BLaER1 treated with 17β-estradiol and CSF1 and Interleukin-3, amounts not matched to agents 10 nM and 100 nM (cell line): ENCODE data around the gene FGF21.

Experiments used
- H3K27ac ChIP-seq, 11 experiments: shearing (Covaris generic); formaldehyde crosslinking; 2 replicates each; pipeline ENCODE4 v1.8.1; 2022
- H3K27me3 ChIP-seq, 11 experiments: shearing (Covaris generic); formaldehyde crosslinking; 2 replicates each; pipeline ENCODE4 v1.8.1; 2022
- H3K36me3 ChIP-seq, 11 experiments: shearing (Covaris generic); formaldehyde crosslinking; 2 replicates each; pipeline ENCODE4 v1.8.1; 2022
- H3K4me1 ChIP-seq, 10 experiments: shearing (Covaris generic); formaldehyde crosslinking; 2 replicates each; pipeline ENCODE4 v1.8.1; 2022
- H3K4me2 ChIP-seq, 11 experiments: shearing (Covaris generic); formaldehyde crosslinking; 2 replicates each; pipeline ENCODE4 v1.8.1; 2022
- H3K4me3 ChIP-seq, 10 experiments: shearing (Covaris generic); formaldehyde crosslinking; 2 replicates each; pipeline ENCODE4 v1.8.1; 2022
- H3K9ac ChIP-seq, 11 experiments: shearing (Covaris generic); formaldehyde crosslinking; 2 replicates each; pipeline ENCODE4 v1.8.1; 2022
- H3K9me3 ChIP-seq, 11 experiments: shearing (Covaris generic); formaldehyde crosslinking; replicated peaks in 1 of 11; 2 replicates each; pipeline ENCODE4 v1.8.1; 2022
- H4K20me1 ChIP-seq, 11 experiments: shearing (Covaris generic); formaldehyde crosslinking; 2 replicates each; pipeline ENCODE4 v1.8.1; 2022
- Cebpa-rat ChIP-seq, 11 experiments: shearing (Covaris generic); IDR thresholded peaks; 2 replicates each; pipeline ENCODE4 v1.8.1; 2022

The FGF21 gene

DNA sequence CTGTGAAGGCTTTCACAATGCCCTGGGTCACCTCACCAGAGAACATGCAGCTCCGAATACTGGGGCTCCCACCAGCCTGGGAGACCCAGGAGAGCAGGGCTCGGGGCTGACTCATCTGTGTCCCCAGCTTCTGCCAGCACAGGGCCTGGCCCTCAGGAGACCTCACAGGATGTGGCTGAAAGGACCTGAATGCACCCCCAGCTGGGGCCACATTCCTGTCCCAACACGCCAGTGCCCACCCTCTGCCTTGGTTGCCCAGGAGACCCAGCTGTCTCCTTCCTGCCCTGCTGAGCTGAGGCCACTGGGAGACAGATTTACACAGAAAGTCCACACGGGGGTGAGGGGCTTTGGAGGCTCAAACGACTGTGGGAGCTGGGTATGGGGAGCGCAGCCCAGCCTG is 43.6 kb downstream of the FGF21 start:
- no peak for TF ChIP-seq Cebpa-rat (IDR thresholded peaks at IDR 0.05)
- H3K9me3 ChIP-seq, result no peaks in the 10 kb centered on the region
- H3K27ac ChIP-seq, result peak overlapping the region in 10 of 11 experiments; percentile 57 to 86 (median 78); a peak in 19 of 22 replicates

DNA sequence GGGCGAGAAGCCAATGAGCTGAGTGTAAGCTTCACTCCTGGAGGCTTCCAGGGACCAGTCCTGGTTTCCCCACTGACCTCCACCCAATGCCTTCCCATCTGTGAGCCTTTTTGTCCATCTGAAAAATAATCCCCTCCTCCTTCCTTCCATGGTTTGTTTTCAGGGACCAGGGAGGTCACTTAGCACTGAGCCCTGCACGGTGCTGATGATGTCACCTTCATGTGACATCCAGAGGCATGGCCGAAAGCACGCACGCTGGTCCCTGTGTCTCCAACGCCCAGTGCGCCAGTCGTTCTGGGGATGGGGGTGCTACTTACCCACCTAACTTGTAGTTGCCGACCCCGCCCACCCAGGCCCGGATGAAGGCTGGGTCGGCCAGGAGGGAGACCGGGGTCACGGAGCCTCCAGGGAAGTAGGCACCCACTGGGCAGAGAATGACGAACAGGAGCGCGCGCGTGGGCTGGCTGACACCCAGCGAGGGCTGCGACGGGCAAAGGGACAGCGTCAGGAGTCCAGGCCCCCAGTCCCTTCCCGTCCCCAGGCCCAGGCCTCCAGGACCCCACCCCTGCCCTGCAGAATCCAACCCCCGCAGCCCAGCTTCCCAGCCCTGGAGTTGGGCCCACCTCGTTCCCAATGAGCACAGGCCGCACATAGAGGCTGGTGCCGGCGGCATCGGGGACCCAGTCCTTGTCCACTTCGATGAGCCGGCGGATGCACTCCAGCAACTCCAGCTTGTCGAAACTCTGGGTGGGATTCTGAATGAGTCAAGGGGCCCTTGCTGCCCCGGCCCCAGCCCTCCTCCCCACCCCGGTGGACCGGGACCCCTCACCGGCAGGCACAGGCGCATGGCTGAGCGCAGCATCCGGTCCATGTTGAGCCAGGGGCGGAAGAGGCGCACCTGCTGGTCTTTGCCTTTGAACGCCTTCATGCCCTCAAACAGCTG is 44.3 kb downstream of the FGF21 start:
- peaks cover 0 to 2% (median 0%) of the 10 kb centered on the region in 11 experiments; a peak in 2 of 22 replicates for H4K20me1 ChIP-seq
- H3K27ac ChIP-seq, result peak overlapping the region in 10 of 11 experiments; percentile 57 to 86 (median 78); a peak in 19 of 22 replicates
- peaks cover 0 to 13% (median 0%) of the 10 kb centered on the region in 11 experiments; a peak in 3 of 22 replicates for H3K36me3 ChIP-seq
- peak overlapping the region; percentile 65 to 96 (median 90) for H3K4me2 ChIP-seq
- H3K9ac ChIP-seq, result peak overlapping the region; percentile 39 to 81 (median 71); a peak in 20 of 22 replicates
- H3K4me3 ChIP-seq, result peak overlapping the region in 7 of 10 experiments; percentile 18 to 37 (median 25); a peak in 7 of 20 replicates
- H3K4me1 ChIP-seq, result peaks cover 27 to 59% (median 56%) of the 10 kb centered on the region in 10 experiments
- no peak for TF ChIP-seq Cebpa-rat (IDR thresholded peaks at IDR 0.05)
- H3K9me3 ChIP-seq, result no peaks in the 10 kb centered on the region
- no peaks in the 10 kb centered on the region for H3K27me3 ChIP-seq

More for the DNA sequence above, 43.6 kb downstream of the FGF21 start:
- no peaks in the 10 kb centered on the region; a peak in 1 of 22 replicates for H4K20me1 ChIP-seq
- no peaks in the 10 kb centered on the region for H3K27me3 ChIP-seq
- H3K36me3 ChIP-seq, result peaks cover 0 to 11% (median 0%) of the 10 kb centered on the region in 11 experiments; a peak in 2 of 22 replicates
- H3K4me3 ChIP-seq, result peak overlapping the region in 7 of 10 experiments; percentile 18 to 37 (median 25); a peak in 8 of 20 replicates
- H3K4me2 ChIP-seq, result peak overlapping the region; percentile 65 to 96 (median 90)
- H3K9ac ChIP-seq, result peak overlapping the region; percentile 39 to 81 (median 71); a peak in 20 of 22 replicates
- peaks cover 30 to 60% (median 57%) of the 10 kb centered on the region in 10 experiments for H3K4me1 ChIP-seq

DNA sequence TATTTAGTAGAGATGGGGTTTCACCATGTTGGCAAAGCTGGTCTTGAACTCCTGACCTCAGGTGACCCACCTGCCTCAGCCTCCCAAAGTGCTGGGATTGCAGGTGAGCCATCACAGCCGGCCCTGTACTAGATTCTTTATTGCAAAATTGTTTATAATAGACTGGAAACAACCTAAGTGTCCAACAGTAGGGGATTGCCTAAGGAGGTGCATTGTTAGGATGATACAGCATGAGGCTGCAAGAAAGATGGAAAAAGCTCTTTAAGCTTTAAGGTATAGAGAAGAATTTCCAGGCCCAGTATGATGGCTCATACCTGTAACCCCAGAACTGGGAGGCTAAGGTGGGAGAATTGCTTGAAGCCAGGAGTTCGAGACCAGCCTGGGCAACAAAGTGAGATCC is 47.3 kb downstream of the FGF21 start:
- H3K27ac ChIP-seq, result no peak overlapping the region
- H3K4me1 ChIP-seq, result peaks cover 17 to 43% (median 33%) of the 10 kb centered on the region in 10 experiments
- no peaks in the 10 kb centered on the region for H3K27me3 ChIP-seq
- H3K4me3 ChIP-seq, result no peak overlapping the region
- no peak for TF ChIP-seq Cebpa-rat (IDR thresholded peaks at IDR 0.05)
- H4K20me1 ChIP-seq, result peaks cover 0 to 8% (median 0%) of the 10 kb centered on the region in 11 experiments; a peak in 4 of 22 replicates
- H3K9me3 ChIP-seq, result no peaks in the 10 kb centered on the region
- H3K9ac ChIP-seq, result no peak overlapping the region
- H3K4me2 ChIP-seq, result no peak overlapping the region
- peaks cover 0 to 24% (median 4%) of the 10 kb centered on the region in 11 experiments; a peak in 7 of 22 replicates for H3K36me3 ChIP-seq

DNA sequence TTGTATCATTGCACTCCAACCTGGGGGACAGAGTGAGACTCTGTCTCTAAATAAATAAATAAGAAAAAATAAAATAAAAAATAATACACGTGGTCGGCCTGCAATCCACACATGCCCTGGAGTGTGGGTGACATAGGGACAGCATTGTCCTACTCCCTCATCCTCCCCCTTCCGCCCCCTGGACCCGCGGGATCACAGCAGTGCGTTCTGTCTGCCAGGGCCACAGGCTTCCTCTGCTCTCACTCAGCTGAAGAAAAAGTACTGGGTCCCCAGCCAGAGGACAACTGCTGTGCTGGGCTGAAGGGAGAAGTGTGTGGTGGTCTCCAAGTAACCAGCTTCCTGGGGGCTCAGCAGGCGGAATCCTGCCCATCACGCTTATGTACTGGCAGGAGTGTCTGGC is 49.2 kb downstream of the FGF21 start:
- Histone ChIP-seq H3K27me3 (no peaks in the 10 kb centered on the region), H3K36me3 (peaks cover 0 to 24% (median 5%) of the 10 kb centered on the region in 11 experiments; a peak in 8 of 22 replicates), H3K4me1 (peaks cover 15 to 38% (median 29%) of the 10 kb centered on the region in 10 experiments), H3K4me3 (no peak overlapping the region), H3K9me3 (no peaks in the 10 kb centered on the region), H3K4me2 (no peak overlapping the region), H3K9ac (peak overlapping the region in 4 of 11 experiments; percentile 16 to 20 (median 18); a peak in 2 of 22 replicates), H3K27ac (0 out of 22 replicates have a peak overlapping the region, but pooled peaks of 1 of the 11 experiments have one; percentile 18), H4K20me1 (peaks cover 0 to 8% (median 0%) of the 10 kb centered on the region in 11 experiments; a peak in 5 of 22 replicates)
- TF ChIP-seq Cebpa-rat (IDR thresholded peaks at IDR 0.05), result no peak

DNA sequence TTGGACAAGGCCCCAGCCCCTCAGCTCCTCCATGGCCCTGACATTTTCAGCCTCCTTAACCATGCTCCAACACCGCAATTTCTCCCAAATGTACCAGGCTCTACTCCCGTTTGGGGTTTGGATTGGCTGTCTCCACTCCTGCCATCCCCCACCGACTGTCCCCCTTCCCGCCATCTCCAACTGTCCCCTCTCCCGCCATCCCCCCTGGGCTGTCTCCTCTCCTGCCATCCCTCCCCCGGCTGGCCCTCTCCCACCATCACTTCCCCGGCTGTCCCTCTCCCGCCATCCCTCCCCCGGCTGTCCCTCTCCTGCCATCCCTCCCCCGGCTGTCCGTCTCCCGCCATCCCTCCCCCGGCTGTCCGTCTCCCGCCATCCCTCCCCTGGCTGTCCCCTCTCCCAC is 50.1 kb downstream of the FGF21 start:
- peaks cover 0 to 24% (median 5%) of the 10 kb centered on the region in 11 experiments; a peak in 8 of 22 replicates for H3K36me3 ChIP-seq
- no peaks in the 10 kb centered on the region for H3K27me3 ChIP-seq
- peak overlapping the region in 4 of 11 experiments; percentile 16 to 38 (median 18); a peak in 1 of 22 replicates for H3K9ac ChIP-seq
- H3K4me2 ChIP-seq, result no peak overlapping the region
- no peak overlapping the region for H3K4me3 ChIP-seq
- H3K27ac ChIP-seq, result 0 out of 22 replicates have a peak overlapping the region, but pooled peaks of 2 of the 11 experiments have one; percentile 1 to 18
- no peaks in the 10 kb centered on the region for H3K9me3 ChIP-seq
- peaks cover 0 to 8% (median 0%) of the 10 kb centered on the region in 11 experiments; a peak in 6 of 22 replicates for H4K20me1 ChIP-seq
- peaks cover 17 to 38% (median 30%) of the 10 kb centered on the region in 10 experiments for H3K4me1 ChIP-seq
- TF ChIP-seq Cebpa-rat (IDR thresholded peaks at IDR 0.05), result no peak

DNA sequence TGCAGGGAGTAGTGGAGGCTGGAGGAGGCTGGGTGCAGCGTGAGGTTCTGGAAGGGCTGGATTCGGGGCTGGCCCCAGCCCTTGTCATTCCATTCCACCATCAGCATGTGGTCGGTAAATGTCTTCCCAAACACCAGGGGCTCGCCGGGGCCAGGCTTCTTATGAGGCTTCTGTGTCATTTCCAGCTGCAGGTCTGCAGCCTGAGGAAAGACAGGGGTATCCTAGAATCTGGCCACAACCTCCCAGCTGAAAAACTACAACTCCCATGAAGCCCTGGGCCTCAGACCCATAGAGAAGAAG is 51.1 kb downstream of the FGF21 start:
- Histone ChIP-seq H3K4me2 (no peak overlapping the region), H3K4me3 (no peak overlapping the region), H3K4me1 (peaks cover 19 to 38% (median 32%) of the 10 kb centered on the region in 10 experiments), H3K27me3 (no peaks in the 10 kb centered on the region), H3K36me3 (peaks cover 0 to 24% (median 5%) of the 10 kb centered on the region in 11 experiments; a peak in 8 of 22 replicates), H4K20me1 (peaks cover 0 to 8% (median 0%) of the 10 kb centered on the region in 11 experiments; a peak in 6 of 22 replicates), H3K9me3 (no peaks in the 10 kb centered on the region), H3K27ac (no peak overlapping the region), H3K9ac (no peak overlapping the region; a peak in 1 of 22 replicates)
- no peak for TF ChIP-seq Cebpa-rat (IDR thresholded peaks at IDR 0.05)

DNA sequence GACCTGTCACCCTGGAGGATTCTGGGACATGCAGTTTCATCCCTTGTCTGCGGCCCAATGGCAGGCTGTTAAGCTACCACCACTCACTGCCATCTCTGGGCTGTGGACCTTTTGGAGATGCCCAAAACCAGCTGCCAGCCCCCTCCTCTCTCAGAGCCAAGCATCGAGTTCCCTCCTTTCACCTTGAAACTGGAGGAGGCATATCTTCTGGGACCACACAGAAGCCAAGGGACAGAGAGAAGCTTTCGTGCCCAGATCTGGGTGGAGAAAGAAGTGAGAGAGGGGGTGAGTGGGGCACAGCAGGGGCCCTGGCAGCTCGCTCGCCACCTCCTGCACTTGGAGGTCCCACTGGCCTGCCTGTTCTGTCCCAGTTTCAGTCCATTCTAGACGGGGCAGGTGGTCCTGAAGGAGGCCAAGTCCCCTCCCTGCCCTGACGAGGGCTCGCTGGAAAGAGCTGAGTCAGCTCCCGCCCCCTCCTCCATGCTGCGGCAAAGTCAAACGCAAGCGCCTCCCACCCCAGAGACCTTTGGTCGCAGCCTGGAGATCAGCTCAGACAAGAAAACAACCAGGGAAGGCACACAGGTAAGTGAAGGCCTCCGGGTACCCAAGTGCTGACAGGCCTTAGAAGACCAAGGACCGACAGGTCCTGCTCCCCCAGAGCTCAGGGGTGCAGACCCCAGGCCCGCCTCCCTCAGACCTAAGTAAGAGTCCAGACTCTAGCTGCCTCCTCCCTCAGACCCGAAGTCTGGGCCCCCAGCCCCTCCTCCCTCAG is 51.7 kb downstream of the FGF21 start:
- Histone ChIP-seq H4K20me1 (peaks cover 0 to 8% (median 0%) of the 10 kb centered on the region in 11 experiments; a peak in 6 of 22 replicates), H3K9ac (peak overlapping the region in 3 of 11 experiments; percentile 3 to 29 (median 9); a peak in 2 of 22 replicates), H3K27ac (peak overlapping the region in 2 of 11 experiments; percentile 21 to 25; a peak in 2 of 22 replicates), H3K4me3 (no peak overlapping the region), H3K9me3 (no peaks in the 10 kb centered on the region), H3K36me3 (peaks cover 0 to 24% (median 5%) of the 10 kb centered on the region in 11 experiments; a peak in 8 of 22 replicates), H3K4me1 (peaks cover 24 to 43% (median 37%) of the 10 kb centered on the region in 10 experiments), H3K4me2 (no peak overlapping the region), H3K27me3 (no peaks in the 10 kb centered on the region)
- TF ChIP-seq Cebpa-rat (IDR thresholded peaks at IDR 0.05), result no peak
